GM10248 (cell line): ENCODE data around the gene TAAR9.
"Not testable (repeated sequence)": the region's sequence is repeated elsewhere in the genome, so short reads cannot be mapped to it uniquely, and the experiment has no call there.

Experiments used
- CTCF ChIA-PET: fragments of 300-600 bp; sonication (Branson Sonifier 250); formaldehyde crosslinking; extraction: SDS; loops from one replicate; lab custom pipeline; 2021; ENCODE audit warnings: antibody characterized with exemption; lab: Yijun Ruan, JAX
- POLR2A ChIA-PET: fragments of 350-650 bp; sonication (Branson Sonifier 250); formaldehyde crosslinking; extraction: SDS; loops from one replicate; lab custom pipeline; 2020; ENCODE audit warnings: antibody characterized with exemption; lab: Yijun Ruan, JAX
- DNase-seq: peaks from one replicate; pipeline ENCODE4 v3.0.0; 2012; ENCODE audit errors: extremely low spot score
- TF ChIP-seq, protein P1 (sequence below): IDR thresholded peaks from 2 replicates; pipeline ENCODE4 v1.5.1; 2012; ENCODE audit warnings: mild to moderate bottlenecking, low read depth; ENCODE audit errors: extremely low read depth, missing control alignments, control extremely low read depth

The TAAR9 gene

GRCh38 chr6:132544826-132545225 is 6.7 kb downstream of the TAAR9 start:
- TF ChIP-seq, protein P1, sequence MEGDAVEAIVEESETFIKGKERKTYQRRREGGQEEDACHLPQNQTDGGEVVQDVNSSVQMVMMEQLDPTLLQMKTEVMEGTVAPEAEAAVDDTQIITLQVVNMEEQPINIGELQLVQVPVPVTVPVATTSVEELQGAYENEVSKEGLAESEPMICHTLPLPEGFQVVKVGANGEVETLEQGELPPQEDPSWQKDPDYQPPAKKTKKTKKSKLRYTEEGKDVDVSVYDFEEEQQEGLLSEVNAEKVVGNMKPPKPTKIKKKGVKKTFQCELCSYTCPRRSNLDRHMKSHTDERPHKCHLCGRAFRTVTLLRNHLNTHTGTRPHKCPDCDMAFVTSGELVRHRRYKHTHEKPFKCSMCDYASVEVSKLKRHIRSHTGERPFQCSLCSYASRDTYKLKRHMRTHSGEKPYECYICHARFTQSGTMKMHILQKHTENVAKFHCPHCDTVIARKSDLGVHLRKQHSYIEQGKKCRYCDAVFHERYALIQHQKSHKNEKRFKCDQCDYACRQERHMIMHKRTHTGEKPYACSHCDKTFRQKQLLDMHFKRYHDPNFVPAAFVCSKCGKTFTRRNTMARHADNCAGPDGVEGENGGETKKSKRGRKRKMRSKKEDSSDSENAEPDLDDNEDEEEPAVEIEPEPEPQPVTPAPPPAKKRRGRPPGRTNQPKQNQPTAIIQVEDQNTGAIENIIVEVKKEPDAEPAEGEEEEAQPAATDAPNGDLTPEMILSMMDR: no peak
- ChIA-PET POLR2A (no interaction called here), CTCF (interaction anchor here (1.4 to 9.3 kb wide), 3 partner anchors 7 to 244 kb away, joined by 3 to 68 read pairs (median 12); partner anchors contain the start of gene TAAR8)
- DNase-seq: no peak

DNA sequence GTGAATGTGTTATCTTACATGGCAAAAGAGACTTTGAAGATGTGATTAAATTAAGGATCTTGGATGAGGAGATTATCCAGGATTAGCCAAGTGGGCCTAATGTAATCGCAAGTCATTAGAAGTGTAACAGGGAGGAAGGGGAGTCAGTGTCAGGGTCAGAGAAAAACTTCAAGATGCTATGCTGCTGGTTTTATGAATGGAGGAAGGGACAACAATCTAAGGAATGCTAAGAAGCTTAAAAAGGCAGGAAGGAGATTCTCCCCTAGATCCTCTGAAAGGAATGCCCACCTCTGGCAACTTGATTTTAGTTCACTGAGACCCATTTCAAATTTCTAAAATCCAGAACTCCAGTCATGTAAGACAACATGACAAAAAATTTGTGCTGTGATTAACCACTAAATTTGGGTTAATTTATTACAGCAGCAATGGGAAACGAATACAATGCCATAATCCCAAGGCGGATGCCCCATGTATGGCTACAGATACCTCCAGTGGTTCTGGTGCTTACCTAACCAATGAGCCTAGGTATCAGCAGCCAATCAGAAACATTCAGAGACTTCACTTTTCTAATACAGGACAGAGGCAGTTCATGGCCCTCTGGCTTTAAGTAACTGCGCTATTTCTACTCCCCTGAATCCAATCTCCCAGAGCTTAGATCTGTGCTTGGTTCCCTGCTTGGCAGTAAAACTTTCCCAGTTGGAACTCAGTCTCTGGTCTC is 10.8 kb downstream of the TAAR9 start:
- no peak for DNase-seq
- TF ChIP-seq, protein P1: no peak
- POLR2A ChIA-PET: no interaction called here
- CTCF ChIA-PET: no interaction called here

GRCh38 chr6:132551214-132551613 is 13.1 kb downstream of the TAAR9 start:
- ChIA-PET POLR2A (no interaction called here), CTCF (interaction anchor here (0.7 to 3.0 kb wide), 3 partner anchors 8 to 271 kb away, joined by 3 to 12 read pairs (median 3); no protein-coding TSS in a partner anchor)
- TF ChIP-seq, protein P1: no peak
- DNase-seq: no peak

- CTCF ChIA-PET: interaction anchor here (3.0 kb wide), 1 partner anchor 9 kb away, joined by 12 read pairs; no protein-coding TSS in a partner anchor
- DNase-seq: no peak
- POLR2A ChIA-PET: no interaction called here
- TF ChIP-seq, protein P1: no peak
These were observed 14.3 kb downstream of the TAAR9 start, which contains the start of gene TAAR8 for GRCh38 chr6:132552372-132552771. TSS of gene TAAR8 (plus strand) at chr6:132552672. CDS start at chr6:132552693, 21 bp downstream.

GRCh38 chr6:132560087-132560486 is 22.0 kb downstream of the TAAR9 start:
- POLR2A ChIA-PET, DNase-seq, CTCF ChIA-PET: not testable (repeated sequence)

DNA sequence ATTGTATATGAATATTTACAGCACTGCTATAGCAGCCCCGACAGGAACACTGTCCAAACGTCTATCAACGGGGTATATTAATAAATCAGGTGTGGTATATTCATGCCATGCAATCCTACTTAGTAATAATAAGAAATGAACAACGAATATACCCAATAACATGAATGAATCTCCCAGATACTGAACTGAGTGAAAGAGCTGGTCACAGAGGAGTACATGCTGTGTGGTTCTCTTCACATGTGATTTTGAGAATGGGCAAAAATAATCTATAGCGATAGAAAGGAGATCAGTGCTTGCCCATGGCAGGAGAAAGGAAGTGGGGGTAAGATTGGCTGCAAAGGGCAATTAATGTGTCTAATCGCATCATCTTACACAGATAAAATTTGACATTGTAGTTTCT is 28.3 kb downstream of the TAAR9 start:
- DNase-seq: no peak
- ChIA-PET CTCF (no interaction called here), POLR2A (no interaction called here)
- TF ChIP-seq, protein P1: no peak

- TF ChIP-seq, protein P1: no peak
- ChIA-PET POLR2A (no interaction called here), CTCF (interaction anchor here (1.1 kb wide), 1 partner anchor 10 kb away, joined by 3 read pairs; no protein-coding TSS in a partner anchor)
- no peak for DNase-seq
These were observed 29.5 kb downstream of the TAAR9 start for GRCh38 chr6:132567566-132567965.
